BJ (cell line): ENCODE data around the gene DCAF5. TPM values are rescaled to one million over a fixed set of nuclear protein-coding genes. Genes with fewer than 3 reads are reported as not detected.
A peak's percentile ranks its signal among the peaks of the same experiment; 100 is the strongest.

ENCODE experiments used
- CTCF ChIA-PET: fragments of 350-600 bp; formaldehyde crosslinking; extraction: SDS; loops from one replicate; lab custom pipeline; 2021; ENCODE audit warnings: antibody characterized with exemption, inconsistent platforms; lab: Yijun Ruan, JAX
- POLR2A ChIA-PET: fragments of 300-600 bp; sonication (Branson Sonifier 250); formaldehyde crosslinking; extraction: SDS; loops from one replicate; lab custom pipeline; 2021; ENCODE audit warnings: antibody characterized with exemption; lab: Charles Lee
- DNase-seq: peaks from one replicate; pipeline ENCODE4 v3.0.0-alpha.2; 2011; ENCODE audit warnings: low read depth
- H3K27me3 ChIP-seq: 2 replicates; pipeline ENCODE4 v1.6.0; 2011; ENCODE audit warnings: low read length; ENCODE audit not compliant: control insufficient read depth, insufficient read depth
- H3K36me3 ChIP-seq: 2 replicates; pipeline ENCODE4 v1.5.1; 2011; ENCODE audit warnings: low read length; ENCODE audit not compliant: control insufficient read depth, insufficient read depth
- H3K4me3 ChIP-seq: 2 replicates; pipeline ENCODE4 v1.5.1; 2011; ENCODE audit warnings: low read depth, mild to moderate bottlenecking, control low read depth, low read length
- polyA plus RNA-seq: library from polyadenylated mRNA; depleted of rRNA; stranded (reverse); fragments of >200 nt; gene quantifications from 2 replicates; pipeline ENCODE4 v1.2.3, GENCODE V29; 2011
- TF ChIP-seq, protein P1 (sequence below): IDR thresholded peaks from 2 replicates; pipeline ENCODE4 v1.5.1; 2011; ENCODE audit warnings: low read depth, mild to moderate bottlenecking, control low read depth, inconsistent platforms, low read length, moderate library complexity; ENCODE audit not compliant: insufficient read depth

The DCAF5 gene
- polyA plus RNA-seq, 1 experiment = 42.0 TPM

DNA sequence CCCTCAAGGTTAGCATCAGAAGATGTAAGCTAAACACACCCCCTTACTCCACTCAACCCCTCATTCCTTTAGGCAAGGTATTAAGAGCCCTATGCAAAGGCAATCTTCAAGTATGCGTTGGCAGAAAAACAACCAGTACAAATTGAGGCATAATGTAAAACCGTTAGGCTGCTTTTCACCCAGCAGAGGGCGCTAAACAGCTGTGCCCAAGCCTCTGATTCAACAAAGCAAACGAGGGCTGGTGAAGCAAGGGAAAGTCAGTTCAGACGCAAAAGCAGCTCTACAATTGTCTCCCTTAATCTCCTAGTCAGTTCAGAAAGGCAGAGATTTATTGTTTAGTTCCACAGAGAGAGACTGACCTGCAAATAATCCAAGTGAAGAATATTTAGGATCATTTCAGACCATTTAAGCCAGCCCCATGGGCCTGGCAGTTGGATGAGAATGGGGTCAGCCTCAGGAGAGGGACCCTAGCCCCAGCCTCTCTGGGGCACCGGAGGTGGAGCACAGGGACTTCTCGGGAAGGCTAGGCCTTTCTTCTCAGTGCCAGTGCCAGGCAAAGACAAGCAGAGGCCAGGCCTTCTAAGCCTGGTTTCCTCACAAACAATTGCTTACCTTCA is 23.5 kb downstream of the DCAF5 start:
- TF ChIP-seq, protein P1, sequence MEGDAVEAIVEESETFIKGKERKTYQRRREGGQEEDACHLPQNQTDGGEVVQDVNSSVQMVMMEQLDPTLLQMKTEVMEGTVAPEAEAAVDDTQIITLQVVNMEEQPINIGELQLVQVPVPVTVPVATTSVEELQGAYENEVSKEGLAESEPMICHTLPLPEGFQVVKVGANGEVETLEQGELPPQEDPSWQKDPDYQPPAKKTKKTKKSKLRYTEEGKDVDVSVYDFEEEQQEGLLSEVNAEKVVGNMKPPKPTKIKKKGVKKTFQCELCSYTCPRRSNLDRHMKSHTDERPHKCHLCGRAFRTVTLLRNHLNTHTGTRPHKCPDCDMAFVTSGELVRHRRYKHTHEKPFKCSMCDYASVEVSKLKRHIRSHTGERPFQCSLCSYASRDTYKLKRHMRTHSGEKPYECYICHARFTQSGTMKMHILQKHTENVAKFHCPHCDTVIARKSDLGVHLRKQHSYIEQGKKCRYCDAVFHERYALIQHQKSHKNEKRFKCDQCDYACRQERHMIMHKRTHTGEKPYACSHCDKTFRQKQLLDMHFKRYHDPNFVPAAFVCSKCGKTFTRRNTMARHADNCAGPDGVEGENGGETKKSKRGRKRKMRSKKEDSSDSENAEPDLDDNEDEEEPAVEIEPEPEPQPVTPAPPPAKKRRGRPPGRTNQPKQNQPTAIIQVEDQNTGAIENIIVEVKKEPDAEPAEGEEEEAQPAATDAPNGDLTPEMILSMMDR = peak; percentile 95
- DNase-seq = no peak
- ChIA-PET CTCF (interaction anchor here (0.6 to 3.2 kb wide), 30 partner anchors 9 to 330 kb away, joined by 3 to 19 read pairs (median 5); partner anchors contain the start of gene EXD2), POLR2A (interaction anchor here (0.7 kb wide), 1 partner anchor 269 kb away, joined by 3 read pairs; no protein-coding TSS in a partner anchor)
- no peaks in the 10 kb centered on the region for H3K27me3 ChIP-seq
- H3K36me3 ChIP-seq = no peaks in the 10 kb centered on the region
- H3K4me3 ChIP-seq = no peak overlapping the region

DNA sequence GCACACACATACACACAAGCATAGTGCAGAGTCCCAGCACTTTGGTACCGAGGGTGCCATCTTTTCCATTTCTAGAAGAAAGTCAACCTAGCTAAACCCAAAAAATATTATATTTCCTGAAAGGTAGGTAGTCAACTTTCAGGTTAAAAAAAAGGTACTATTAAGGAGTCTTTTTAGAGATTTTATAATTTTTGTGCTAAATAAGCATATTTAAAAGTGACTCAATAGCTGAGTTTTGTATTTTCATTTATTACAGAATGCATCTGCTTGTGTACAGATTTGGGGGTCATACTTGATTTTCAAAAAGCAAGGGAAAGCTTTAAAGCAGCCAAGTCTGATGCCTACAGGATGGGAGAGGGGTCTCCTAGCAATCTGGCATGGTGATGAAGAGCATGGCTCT is 34.6 kb downstream of the DCAF5 start:
- POLR2A ChIA-PET = no interaction called here
- DNase-seq = no peak
- CTCF ChIA-PET = interaction anchor here (0.6 to 1.6 kb wide), 6 partner anchors 10 to 256 kb away, joined by 3 to 5 read pairs (median 3); no protein-coding TSS in a partner anchor
- TF ChIP-seq, protein P1 = no peak
- H3K27me3 ChIP-seq = no peaks in the 10 kb centered on the region
- peaks cover 15% of the 10 kb centered on the region for H3K36me3 ChIP-seq
- no peak overlapping the region for H3K4me3 ChIP-seq

DNA sequence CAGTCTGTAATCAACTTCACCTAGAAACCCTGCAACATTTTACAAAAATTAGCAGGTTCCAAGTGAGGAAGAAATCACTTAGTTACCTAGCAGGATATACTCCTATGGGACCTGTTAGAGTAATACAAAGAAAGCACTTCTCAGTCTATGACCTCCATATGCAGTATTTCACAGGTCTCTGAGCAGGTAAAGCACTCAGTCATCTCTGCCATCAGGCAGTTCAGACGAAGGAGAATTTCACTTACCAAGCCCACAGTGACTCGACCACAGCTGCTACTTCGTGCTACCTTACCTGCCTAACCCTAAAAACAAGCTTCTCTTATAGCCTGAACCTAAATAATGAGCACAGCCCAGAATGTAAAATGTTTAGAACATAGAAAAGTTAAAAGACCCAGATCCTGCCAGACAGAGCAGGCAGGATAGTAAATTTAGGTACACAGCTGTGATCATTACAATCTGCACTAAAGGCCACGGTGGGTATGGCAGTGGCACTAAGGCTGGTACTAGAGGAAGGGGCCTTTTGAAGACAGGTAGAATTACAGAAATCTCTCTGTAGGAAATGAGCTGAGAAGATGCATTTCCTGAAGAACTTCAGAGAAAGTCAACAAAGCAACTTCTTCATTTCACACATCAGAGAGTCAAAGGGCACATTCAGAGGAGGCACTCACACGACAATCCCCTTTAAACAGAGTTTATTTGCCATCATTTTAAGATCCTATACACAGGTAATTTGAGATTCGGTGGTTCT is 35.7 kb downstream of the DCAF5 start:
- TF ChIP-seq, protein P1 = no peak
- H3K4me3 ChIP-seq = no peak overlapping the region
- H3K27me3 ChIP-seq = no peaks in the 10 kb centered on the region
- ChIA-PET CTCF (interaction anchor here (1.1 to 2.4 kb wide), 2 partner anchors 10 to 291 kb away, joined by 3 to 13 read pairs; no protein-coding TSS in a partner anchor), POLR2A (no interaction called here)
- H3K36me3 ChIP-seq = peaks cover 15% of the 10 kb centered on the region
- no peak for DNase-seq

DNA sequence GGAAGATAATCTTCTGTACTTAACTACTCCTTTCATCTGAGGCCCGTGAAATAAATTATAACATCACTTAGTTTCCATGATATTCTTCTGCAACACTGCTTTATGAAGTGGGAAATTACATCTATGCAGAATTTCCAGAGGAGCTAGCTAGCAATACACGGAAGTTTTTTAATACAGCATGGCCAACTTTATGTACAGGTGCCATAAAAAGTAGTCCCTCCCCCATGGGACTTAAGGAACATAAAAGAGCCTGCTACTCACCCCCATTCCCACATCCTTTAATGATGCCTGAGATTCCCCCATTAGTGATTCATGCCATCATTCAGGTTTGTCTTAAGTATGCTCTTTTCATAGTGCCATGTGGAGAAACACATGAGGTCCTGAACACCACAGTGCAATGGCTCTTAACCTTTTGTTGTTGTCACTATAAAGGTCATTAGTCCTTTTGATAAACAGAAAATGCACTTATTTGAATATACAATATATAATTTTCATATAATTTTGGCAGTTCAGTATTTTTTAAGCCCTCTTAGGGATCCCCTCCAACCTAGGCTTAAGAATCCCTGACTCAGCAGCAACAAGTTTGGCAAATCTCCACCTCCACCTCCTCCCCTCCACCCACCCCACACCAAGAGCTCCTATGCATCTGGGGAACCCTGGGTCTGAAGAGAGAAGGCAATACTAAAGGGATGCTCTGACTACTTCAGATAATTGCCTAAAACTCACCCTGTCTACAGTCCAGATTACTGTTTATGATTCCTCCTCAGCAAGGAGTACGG is 37.3 kb downstream of the DCAF5 start:
- Histone ChIP-seq H3K4me3 (no peak overlapping the region), H3K27me3 (no peaks in the 10 kb centered on the region), H3K36me3 (peaks cover 15% of the 10 kb centered on the region)
- POLR2A ChIA-PET = no interaction called here
- CTCF ChIA-PET = interaction anchor here (1.5 to 2.4 kb wide), 2 partner anchors 8 to 252 kb away, joined by 4 to 13 read pairs; no protein-coding TSS in a partner anchor
- TF ChIP-seq, protein P1 = no peak
- no peak for DNase-seq
